ENCODE measurements around the gene GTF2IRD1. TPM values are rescaled to one million over a fixed set of nuclear protein-coding genes. Genes with fewer than 3 reads are reported as not detected.

GTF2IRD1 gene
- total RNA-seq, 1 donor from 2014 or later = 17.3 TPM

DNA sequence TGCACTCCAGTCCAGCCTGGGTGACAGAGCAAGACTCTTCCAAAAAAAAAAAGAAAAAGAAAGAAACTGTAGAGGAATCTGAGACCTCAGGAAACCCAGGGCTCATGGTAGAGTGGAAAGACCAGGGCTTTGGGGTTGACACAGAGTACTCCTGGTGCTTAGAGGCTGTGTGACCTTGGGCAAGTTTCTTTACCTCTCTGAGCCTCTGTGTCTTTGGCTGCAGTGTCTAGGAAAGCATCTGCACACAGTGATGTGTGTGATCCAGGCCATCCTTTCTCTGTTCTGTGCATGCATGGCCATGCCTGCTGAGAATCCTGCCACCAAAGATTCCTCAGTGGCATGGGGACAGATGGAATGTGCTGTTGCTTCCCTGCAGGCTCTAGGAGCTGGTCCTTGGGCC is 132.1 kb downstream of the GTF2IRD1 start:
- DNase-seq (ENCODE audit: low spot score) = no peak

DNA sequence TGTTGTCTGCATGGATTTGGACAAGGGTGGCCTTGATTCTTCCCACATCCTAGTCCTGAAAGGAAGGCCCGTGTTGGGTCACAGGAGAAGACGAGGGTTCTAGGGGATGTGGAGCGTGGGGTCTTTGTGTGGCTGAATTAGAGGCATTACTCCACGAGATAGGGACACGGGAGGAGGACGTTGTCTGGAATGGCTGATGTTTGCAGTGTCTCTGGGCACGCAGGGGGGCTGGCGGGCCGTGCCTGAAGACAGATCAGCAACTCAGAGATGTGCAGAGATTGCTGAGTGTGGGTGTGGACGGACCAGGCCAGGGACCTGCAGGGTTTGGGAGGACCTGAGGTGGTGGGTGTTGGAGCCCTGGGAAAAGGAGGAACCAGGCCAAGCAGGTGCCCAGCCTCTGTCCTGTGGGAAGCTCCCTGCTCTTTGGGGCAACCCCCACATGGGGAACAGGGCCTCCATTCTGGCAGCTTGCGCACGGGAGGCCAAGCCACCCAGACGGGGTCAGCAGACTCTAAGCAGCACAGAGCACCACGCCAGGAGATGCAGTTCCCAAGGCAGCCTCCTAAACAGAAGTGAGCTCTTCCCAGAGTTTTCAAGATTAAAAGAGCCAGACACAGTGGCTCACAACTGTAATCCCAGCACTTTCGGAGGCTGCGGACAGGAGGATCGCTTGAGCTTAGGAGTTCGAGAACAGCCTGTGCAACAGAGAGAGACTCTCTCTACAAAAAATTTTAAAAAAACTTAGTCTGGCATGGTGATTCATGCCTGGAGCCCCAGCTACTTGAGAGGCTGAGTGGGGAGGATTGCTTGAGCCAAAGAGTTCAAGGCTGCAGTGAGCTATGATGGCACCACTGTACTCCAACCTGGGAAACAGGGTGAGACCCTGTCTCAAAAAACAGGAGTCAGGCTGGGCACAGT is 132.8 kb downstream of the GTF2IRD1 start:
- no peak for DNase-seq (ENCODE audit: low spot score)

DNA sequence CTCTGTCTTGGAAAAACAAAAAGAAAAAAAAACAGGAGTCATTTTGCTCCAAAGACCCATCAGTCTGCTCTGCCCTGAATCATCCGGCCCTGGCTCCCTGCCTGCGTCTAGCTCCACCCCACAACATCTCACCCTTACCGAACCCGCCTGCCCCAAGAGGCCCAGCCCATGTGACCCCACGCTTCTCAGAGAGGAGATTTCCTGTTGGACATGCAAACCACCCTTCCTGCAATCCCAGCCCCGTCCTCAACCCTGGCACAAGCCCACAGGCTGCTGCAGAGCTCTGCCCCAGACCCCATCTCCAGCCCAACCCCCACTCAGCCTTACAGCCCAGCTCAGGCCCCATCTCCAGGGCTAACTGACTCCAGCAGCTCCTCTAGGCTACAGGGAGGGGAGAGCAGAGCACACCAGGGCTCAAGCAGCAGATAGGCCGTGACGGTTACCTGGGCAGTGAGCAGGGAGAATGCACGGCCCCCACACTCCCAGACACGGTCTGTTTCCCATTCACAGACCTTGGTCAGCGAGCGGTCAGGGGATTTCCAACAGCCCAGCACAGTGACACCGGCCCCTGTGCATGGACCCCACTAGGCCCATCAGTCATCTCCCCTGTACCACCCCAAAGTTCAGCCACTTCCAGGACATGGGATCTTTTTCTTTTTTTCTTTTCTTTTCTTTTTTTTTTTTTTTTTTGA is 133.9 kb downstream of the GTF2IRD1 start:
- DNase-seq (ENCODE audit: low spot score) = peak; percentile 92

- no peak for DNase-seq (ENCODE audit: low spot score)
Measured at GRCh38 chr7:74590813-74591212, 137.1 kb downstream of the GTF2IRD1 start.

GRCh38 chr7:74598558-74598957 is 144.9 kb downstream of the GTF2IRD1 start:
- DNase-seq (ENCODE audit: low spot score) = no peak

DNA sequence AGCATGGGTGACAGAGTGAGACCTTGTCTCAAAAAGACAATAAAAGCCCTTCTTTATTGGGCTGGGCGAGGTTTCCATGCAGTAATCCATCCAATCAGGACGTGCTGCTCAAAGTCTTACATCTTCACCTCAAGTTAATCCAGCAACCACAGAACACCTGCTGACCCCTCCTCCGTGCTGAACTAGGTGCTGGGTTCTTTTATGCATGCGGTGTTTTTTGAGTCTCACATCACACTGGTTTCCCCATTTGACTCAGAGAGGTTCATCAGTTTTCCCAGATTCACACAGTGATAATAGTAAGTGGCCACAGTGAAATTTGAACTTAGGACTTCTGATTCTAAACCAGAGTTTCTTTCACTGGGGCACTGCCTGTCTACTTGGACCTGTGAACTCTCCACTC is 145.5 kb downstream of the GTF2IRD1 start:
- DNase-seq (ENCODE audit: low spot score) = no peak

DNA sequence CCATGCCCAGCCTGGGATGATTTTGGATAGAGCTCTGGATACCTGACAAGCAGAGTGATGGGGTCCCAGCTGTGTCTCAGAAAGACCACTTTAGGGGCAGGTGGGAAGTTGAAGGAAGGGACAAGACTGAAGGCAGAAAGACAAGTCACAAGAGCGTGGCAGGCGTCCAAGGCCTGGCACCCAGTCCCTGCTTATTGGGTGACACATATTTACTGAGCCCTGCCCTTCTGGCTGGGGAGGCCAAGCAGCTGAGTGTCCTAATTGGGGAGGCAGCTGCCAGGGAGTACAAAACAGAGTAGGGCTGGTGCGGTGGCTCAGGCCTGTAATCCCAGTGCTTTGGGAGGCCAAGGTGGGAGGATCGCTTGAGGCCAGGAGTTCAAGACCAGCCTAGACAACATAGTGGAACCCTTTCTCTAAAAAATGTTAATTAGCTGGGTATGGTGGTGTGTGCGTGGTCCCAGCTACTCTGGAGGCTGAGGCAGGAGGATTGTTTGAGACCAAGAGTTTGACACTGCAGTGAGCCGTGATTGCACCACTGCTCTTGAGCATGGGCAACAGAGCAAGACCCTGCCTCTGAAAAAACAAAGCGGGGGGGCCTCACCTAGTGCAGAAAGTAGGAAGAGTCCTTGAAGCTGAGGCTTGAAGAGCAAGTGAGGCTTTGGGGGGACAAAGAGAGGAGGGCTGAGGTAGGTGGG is 150.8 kb downstream of the GTF2IRD1 start:
- DNase-seq (ENCODE audit: low spot score) = no peak

- DNase-seq (ENCODE audit: low spot score) = no peak
Measured at GRCh38 chr7:74606101-74606908, 152.6 kb downstream of the GTF2IRD1 start.

GRCh38 chr7:74606909-74607510 is 153.3 kb downstream of the GTF2IRD1 start:
- no peak for DNase-seq (ENCODE audit: low spot score)

GRCh38 chr7:74612015-74612829 is 158.5 kb downstream of the GTF2IRD1 start:
- DNase-seq (ENCODE audit: low spot score) = no peak

GRCh38 chr7:74615933-74616780 is 162.5 kb downstream of the GTF2IRD1 start:
- DNase-seq (ENCODE audit: low spot score) = no peak

DNA sequence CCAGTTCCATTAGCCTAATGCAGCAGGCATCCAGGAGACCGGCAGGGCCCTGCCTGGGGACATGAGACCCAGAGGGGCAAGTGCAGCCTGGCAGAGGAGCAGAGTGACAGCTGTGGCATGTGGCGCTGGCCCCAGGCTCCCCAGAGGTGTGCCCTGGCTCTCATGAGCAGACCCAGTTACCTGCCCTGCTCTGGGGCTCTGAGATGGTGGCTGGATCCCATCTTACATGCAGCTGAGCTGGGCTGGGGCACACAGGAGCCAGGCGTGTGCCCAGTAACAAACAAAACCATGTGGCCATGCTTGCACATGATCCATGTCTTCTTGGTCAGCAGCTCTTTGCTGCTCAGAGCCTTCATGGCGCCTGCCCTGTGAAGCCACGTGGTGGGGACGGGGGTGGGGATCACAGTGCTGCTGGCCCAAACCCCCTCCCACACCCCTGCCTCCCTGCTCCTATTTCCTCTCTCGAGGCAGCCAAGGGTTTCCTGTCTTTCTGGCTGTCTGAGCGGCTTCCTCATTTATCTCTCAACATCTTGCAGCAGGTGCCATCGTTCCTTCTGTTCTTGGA is 163.6 kb downstream of the GTF2IRD1 start:
- DNase-seq (ENCODE audit: low spot score) = no peak

DNA sequence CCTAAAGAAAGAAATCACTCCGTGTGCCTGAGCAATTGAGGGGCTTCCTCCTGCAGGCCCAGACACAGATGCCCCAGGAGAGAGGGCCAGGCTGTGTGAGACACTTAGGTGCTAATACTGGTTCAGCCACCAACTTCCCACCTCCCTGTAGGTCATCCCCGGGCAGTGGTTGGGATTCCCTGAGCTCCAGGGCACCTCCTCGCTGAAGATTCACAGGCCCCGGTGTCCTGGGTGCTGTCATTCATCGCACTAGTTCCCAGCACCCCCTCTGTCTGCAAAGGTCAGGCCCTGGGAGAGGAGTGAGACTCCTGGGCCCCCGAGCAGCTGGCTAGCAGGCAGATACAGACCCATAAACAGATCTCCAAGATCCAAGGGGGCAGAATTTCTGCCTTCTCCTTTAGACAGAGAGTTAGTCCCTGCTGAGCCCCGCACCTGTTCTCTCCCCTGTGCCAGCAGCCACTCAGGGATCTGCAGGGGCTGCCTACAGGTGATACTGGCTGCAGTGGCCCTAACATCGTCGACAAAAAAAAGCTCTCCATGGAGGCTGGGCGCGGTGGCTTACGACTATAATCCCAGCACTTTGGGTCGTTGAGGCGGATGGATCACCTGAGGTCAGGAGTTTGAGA is 165.6 kb downstream of the GTF2IRD1 start:
- no peak for DNase-seq (ENCODE audit: low spot score)

DNA sequence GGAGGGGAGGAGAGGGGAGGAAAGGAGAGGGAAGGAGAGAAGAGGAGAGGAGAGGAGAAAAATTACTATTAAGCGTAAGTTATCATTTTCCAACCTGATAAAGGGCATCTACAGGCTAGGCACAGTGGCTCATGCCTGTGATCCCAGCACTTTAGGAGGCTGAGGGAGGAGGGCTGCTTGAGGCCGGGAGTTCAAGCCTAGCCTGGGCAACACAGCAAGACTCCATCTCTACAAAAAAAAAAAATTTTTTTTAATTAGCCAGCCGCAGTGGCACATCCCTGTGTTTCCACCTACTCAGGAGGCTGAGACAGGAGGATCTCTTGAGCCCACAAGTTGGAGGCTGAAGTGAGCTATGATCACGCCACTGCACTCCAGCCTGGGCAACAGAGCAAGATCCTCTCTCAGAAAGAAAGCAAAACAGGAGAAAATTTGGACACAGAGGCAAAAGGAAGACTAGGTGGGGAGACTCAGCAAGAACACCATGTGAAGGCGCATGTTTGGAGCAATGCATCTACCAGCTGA is 168.6 kb downstream of the GTF2IRD1 start:
- DNase-seq (ENCODE audit: low spot score) = no peak

- no peak for DNase-seq (ENCODE audit: low spot score)
Measured at GRCh38 chr7:74623135-74623534, 169.4 kb downstream of the GTF2IRD1 start.

- no peak for DNase-seq (ENCODE audit: low spot score)
Measured at GRCh38 chr7:74625446-74625845, 171.7 kb downstream of the GTF2IRD1 start.

- no peak for DNase-seq (ENCODE audit: low spot score)
Measured at GRCh38 chr7:74627661-74628411, 174.1 kb downstream of the GTF2IRD1 start.
